Ecto neural progenitor cell (in vitro differentiated cells): ENCODE data around the gene ZNRF1.
"Not testable (repeated sequence)": the region's sequence is repeated elsewhere in the genome, so short reads cannot be mapped to it uniquely, and the experiment has no call there.

Experiments
- DNase-seq: peaks from one replicate; pipeline ENCODE4 v3.0.0-alpha.2; 2018; ENCODE audit warnings: low spot score

The ZNRF1 gene

DNA sequence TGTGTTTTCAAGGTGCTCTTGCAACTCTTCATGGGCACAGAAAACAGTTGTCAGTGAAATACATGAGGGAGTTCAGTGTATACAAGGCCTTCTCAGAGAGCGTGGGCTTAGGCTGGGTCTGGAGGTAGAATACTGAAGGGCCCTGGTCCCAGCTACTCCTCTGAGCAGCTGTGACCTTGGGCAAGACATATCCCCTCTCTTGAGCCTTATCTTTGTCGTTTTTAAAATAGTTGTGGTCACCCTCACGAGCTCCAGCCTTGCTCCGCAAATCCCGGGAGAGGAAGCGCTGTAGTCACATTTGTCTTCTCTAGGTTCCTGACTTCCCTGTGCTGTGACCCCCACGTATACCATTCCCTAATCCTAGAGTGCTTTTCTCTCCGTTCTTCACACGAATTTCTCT, 3.6 kb downstream of the ZNRF1 start:
- no peak for DNase-seq

GRCh38 chr16:75003931-75004330, 5.1 kb downstream of the ZNRF1 start:
- no peak for DNase-seq

DNA sequence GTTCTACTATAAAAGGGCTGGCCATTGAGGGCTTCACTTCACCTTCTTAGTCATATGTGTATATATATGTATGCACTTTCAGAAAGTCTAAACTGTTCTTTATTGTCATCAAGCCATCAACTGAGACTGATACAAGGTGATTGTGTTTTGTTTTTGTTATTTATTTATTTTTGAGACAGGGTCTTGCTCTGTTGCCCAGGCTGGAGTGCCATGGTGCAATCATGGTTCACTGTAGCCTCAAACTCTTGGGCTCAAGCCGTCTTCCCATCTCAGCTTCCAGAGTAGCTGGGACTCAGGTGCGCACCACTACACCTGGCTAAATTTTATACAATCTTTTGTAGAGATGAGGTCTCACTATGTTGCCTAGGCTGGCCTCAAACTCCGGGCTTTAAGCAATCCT, 5.6 kb downstream of the ZNRF1 start:
- DNase-seq = no peak

- no peak for DNase-seq
Measured at GRCh38 chr16:75005697-75006096, 6.9 kb downstream of the ZNRF1 start.

GRCh38 chr16:75007443-75007842, 8.6 kb downstream of the ZNRF1 start:
- no peak for DNase-seq

GRCh38 chr16:75010427-75010826, 11.6 kb downstream of the ZNRF1 start:
- DNase-seq = no peak

- no peak for DNase-seq
Measured at GRCh38 chr16:75011634-75012307, 12.9 kb downstream of the ZNRF1 start.

DNA sequence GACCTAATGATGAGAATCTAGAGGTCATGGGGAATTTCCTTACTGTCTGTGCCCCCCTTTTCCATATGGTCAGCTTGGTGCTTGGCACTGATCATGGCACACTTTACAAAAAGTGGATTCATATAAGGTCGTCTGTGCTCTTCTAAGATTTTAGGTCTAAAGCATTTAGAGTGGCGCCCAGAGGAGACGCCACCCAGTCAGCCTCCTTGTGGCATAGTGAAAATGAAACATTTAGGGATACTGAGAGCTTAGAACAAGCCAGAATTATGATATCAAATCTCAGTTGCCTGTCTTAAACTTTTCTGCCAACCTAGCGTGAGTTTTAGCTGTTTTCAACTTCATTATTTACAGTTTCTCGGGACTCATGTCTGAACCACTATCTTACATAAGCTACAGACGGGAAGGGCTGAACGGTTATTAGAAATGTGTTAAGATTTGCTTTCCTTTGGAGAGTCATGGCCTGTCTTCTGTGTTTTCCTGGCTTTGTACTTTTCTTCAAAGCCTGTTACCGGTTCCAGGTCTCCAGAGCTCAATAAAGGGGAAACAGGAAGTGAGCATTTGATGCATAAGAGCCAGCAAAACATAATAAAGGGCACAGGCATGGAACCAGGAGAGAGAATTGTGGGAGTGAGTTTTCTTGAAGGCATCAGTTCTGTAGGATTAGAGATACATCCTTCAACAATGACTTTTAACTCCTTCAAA, 13.7 kb downstream of the ZNRF1 start:
- DNase-seq = no peak

GRCh38 chr16:75013123-75013522, 14.3 kb downstream of the ZNRF1 start:
- DNase-seq = not testable (repeated sequence)

DNA sequence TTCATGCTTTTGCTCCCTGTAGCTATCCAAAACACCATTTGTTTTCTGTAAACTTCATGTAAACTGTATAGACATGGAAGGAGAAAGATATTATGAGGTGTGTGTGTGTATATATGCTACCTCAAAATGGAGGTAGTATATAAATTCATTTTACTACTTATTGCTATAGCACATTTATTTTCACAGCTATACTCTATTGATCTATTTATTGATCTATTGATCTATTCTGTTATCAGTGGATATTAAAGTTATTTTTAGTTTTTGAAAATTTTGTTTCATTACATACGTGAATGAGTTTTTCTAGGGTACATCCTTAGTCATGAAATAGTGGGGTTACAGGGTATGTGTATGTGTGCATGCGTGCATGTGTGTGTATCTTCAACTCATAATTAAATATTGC, 15.5 kb downstream of the ZNRF1 start:
- no peak for DNase-seq

DNA sequence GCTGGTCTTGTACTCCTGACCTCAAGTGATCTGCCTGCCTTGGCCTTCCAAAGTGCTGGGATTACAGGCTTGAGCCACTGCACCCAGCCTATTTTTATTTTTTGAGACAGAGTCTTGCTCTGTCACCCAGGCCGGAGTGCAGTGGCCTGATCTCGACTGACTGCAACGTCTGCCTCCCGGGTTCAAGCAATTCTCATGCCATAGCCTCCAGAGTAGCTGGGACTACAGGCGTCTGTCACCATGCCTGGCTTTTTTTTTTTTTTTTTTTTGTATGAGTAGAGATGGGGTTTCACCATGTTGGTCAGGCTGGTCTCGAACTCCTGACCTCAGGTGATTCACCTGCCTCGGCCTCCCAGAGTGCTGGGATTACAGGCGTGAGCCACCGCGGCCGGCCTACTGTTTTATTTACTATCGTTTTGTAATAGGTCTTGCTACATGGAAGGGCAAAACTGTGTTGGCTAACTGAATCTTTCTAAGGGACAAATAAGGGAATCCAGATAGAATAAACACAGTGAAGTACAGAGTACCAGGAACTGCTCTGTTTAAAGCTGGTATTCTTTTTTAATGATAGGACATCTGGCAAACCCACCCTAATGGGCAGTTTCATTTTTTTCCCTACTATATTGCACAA, 17.7 kb downstream of the ZNRF1 start:
- DNase-seq = not testable (repeated sequence)

DNA sequence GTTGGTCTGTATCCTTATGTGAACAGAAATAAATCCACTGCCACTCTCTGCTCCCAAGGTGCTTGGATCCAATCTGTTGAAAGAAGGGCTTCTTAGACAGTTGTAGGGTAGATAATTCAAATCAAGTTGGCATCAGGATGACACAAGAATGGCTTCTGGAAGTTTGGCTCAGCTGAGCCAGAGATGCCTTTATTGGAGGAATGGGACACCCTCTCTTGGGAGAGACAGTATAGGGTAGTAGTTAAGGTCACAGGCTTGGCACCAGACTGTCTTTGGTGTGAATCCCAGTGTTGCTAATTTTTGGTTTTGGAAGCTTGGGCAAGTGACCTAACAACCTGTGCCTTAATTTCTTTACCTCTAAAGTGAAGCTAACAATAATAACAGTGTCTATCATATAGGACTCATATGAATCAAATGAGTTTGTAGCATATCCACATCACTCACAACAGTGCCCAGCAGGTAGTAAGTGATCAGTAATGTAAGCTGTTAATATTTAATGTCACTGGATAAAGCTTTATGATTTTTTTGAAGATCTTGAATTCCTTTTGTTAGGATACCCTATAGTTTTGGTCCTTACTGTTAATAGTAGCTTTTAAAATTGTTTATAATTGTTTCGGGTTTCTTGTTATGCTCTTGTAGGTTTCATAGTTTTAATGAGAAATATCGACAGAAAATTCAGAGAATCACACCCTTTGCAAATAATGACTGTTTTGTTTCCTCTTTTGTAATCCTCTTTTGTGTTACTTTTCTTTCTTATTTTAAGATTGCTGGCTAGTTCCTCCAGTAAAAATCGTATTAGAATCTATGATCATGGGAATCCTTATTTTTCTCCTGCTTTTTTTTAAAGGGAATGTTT, 19.1 kb downstream of the ZNRF1 start:
- DNase-seq = no peak

GRCh38 chr16:75019007-75019406, 20.2 kb downstream of the ZNRF1 start:
- no peak for DNase-seq

- no peak for DNase-seq
Measured at GRCh38 chr16:75019586-75019985, 20.8 kb downstream of the ZNRF1 start.

DNA sequence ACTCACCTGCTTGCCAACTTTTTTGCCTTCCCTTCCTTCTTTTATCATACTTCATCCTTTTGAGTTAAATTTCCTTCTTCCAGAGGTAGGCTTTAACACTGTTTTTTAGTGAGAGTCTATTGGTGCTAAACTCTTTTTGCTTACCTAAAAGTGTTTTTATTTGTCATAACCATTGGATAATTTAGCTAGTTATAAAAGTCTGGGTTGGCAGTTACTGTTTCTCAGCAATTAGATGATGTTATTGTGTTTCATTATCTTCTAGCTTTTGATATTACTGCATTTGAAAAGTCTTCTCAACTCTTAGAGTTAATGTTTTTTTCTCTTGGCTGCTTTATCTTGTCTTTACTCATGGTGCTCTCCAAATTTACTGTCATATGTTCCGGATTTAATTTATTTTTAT, 22.6 kb downstream of the ZNRF1 start:
- DNase-seq = no peak

DNA sequence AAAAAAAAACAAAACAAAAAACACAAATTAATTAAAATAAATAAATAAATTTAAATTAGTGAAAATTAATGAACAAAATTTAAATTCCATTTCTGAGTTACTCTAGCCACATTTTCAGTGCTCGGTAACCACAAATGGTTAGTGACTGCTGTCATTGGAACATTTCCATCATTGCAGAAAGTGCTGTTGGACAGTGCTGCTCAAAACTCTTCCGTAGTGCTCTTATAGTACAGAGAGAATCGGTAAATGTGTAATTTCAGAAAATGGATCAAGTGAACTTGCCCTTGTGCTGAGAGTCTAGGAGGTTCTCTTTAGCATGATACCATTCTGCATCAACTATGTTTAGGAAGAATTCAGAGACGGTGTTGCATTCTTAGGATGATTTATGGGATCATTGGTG, 23.7 kb downstream of the ZNRF1 start:
- no peak for DNase-seq

- no peak for DNase-seq
Measured at GRCh38 chr16:75023009-75023408, 24.2 kb downstream of the ZNRF1 start.

- DNase-seq = no peak
Measured at GRCh38 chr16:75024182-75024581, 25.4 kb downstream of the ZNRF1 start.

DNA sequence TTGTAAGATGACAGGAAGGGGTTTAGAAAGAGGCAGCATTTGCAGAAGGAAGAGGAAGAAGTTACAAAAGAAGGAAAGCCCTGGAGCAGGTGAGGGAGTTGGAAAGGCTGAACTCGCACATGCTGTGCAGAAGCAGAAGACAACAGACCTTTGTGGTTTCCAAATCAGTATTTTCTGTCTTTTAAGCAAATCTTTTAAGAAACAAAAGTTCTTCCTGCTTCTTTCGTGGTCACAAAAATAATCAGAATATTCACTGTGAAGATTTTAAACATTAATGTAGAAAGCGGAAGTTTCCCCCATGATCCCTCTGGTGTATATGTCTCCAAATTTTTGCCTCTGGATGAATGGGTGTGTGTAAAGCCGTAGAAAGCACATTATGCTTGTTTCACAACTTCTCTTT, 25.8 kb downstream of the ZNRF1 start:
- DNase-seq = no peak

DNA sequence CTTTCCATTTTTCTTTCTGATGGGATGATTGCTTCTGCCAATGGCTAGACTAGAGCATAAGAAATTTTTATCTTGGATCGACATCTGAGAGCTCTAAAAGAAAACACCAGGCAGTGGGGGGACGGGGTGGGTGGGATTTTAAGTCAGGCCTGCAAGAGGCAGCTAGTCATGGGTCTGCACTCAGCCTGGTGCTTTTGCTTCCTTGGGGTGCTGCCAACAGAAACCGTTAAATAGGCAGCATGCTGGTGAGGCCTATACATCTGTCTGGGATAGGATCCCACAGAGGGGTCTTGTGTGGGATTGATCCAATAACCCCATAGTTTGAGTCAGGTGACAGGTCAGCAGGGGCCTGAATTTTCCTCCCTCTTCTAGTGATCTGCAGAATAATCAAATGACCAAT, 26.9 kb downstream of the ZNRF1 start:
- no peak for DNase-seq

- not testable (repeated sequence) for DNase-seq
Measured at GRCh38 chr16:75026239-75026891, 27.5 kb downstream of the ZNRF1 start.

DNA sequence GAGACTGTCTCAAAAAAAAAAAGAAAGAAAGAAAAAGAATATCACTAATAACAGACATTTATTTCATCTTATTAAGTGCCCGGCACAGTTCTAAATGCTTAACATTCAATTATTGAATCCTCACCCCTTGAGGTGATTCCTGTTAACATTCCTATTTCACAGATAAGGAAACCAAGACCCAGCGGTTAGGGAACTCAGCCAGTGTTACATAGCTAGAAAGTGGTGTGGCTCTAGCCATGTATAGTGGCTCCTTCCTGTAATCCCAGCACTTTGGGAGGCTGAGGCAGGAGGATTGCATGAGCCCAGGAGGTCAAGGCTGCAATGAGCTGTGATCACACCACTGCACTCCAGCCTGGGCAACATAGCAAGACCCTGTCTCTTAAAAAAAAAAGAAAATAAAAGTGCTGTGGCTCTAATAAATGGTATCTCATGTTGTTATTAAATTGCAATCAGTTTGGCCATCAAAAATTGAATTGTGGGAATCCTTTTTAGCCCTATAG, 28.1 kb downstream of the ZNRF1 start:
- no peak for DNase-seq
